ENCODE data around the gene AMBN.

AMBN gene

DNA sequence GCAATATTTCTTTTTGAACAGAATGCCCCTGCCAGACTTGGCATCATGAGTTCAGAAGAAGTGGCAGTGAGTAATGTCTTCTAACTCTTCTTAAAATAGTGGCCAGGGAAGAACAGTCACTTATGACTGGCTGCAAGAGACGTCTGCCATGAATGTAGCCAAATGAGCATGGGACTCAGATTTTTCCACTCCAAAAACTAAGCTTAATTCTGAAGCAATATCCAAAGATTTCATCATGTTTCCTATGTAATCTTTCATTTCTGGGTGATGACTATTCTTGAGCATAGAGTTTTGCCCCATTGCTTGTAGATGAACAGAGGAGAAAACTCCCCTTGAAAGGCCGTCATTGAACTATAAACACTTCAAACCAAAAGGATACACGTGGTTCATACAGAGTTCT, 11.8 kb downstream of the AMBN start:
- no peak for TF ChIP-seq TAF1 (IDR thresholded peaks at IDR 0.05; ENCODE audit: low read depth, low read length)
- no peak for TF ChIP-seq POLR2A (IDR thresholded peaks at IDR 0.05; ENCODE audit: low read depth, low read length)
- TF ChIP-seq SPI1 (IDR thresholded peaks at IDR 0.05; ENCODE audit: low read depth, low read length), result no peak
- TF ChIP-seq PAX5 (IDR thresholded peaks at IDR 0.05; ENCODE audit: insufficient read depth, low read length, severe bottlenecking), result no peak
- TF ChIP-seq POLR2AphosphoS5 (IDR thresholded peaks at IDR 0.05; ENCODE audit: low read depth, low read length), result no peak
- no peak for TF ChIP-seq POU2F2 (IDR thresholded peaks at IDR 0.05; ENCODE audit: low read depth, low read length)
- DNase-seq (ENCODE audit: insufficient read length, low spot score) (no peak), FAIRE-seq (no peak)

- no peak for TF ChIP-seq TAF1 (IDR thresholded peaks at IDR 0.05; ENCODE audit: low read depth, low read length)
- no peak for TF ChIP-seq SPI1 (IDR thresholded peaks at IDR 0.05; ENCODE audit: low read depth, low read length)
- no peak for TF ChIP-seq PAX5 (IDR thresholded peaks at IDR 0.05; ENCODE audit: insufficient read depth, low read length, severe bottlenecking)
- no peak for TF ChIP-seq POU2F2 (IDR thresholded peaks at IDR 0.05; ENCODE audit: low read depth, low read length)
- TF ChIP-seq POLR2A (IDR thresholded peaks at IDR 0.05; ENCODE audit: low read depth, low read length), result no peak
- TF ChIP-seq POLR2AphosphoS5 (IDR thresholded peaks at IDR 0.05; ENCODE audit: low read depth, low read length), result no peak
- no peak for DNase-seq (ENCODE audit: insufficient read length, low spot score)
- FAIRE-seq, result no peak
Observed at GRCh38 chr4:70606459-70606858, 14.4 kb downstream of the AMBN start.

GRCh38 chr4:70607334-70607853, 15.3 kb downstream of the AMBN start:
- DNase-seq (ENCODE audit: insufficient read length, low spot score), result no peak
- no peak for FAIRE-seq
- TF ChIP-seq SPI1 (IDR thresholded peaks at IDR 0.05; ENCODE audit: low read depth, low read length), result no peak
- no peak for TF ChIP-seq POU2F2 (IDR thresholded peaks at IDR 0.05; ENCODE audit: low read depth, low read length)
- no peak for TF ChIP-seq POLR2A (IDR thresholded peaks at IDR 0.05; ENCODE audit: low read depth, low read length)
- TF ChIP-seq POLR2AphosphoS5 (IDR thresholded peaks at IDR 0.05; ENCODE audit: low read depth, low read length), result no peak
- TF ChIP-seq PAX5 (IDR thresholded peaks at IDR 0.05; ENCODE audit: insufficient read depth, low read length, severe bottlenecking), result no peak
- no peak for TF ChIP-seq TAF1 (IDR thresholded peaks at IDR 0.05; ENCODE audit: low read depth, low read length)

- FAIRE-seq (no peak), DNase-seq (ENCODE audit: insufficient read length, low spot score) (no peak)
- TF ChIP-seq SPI1 (IDR thresholded peaks at IDR 0.05; ENCODE audit: low read depth, low read length) (no peak), POLR2A (IDR thresholded peaks at IDR 0.05; ENCODE audit: low read depth, low read length) (no peak), POLR2AphosphoS5 (IDR thresholded peaks at IDR 0.05; ENCODE audit: low read depth, low read length) (no peak), PAX5 (IDR thresholded peaks at IDR 0.05; ENCODE audit: insufficient read depth, low read length, severe bottlenecking) (no peak), TAF1 (IDR thresholded peaks at IDR 0.05; ENCODE audit: low read depth, low read length) (no peak), POU2F2 (IDR thresholded peaks at IDR 0.05; ENCODE audit: low read depth, low read length) (no peak)
Observed at GRCh38 chr4:70608324-70608723, 16.3 kb downstream of the AMBN start.

GRCh38 chr4:70613306-70614183, 21.5 kb downstream of the AMBN start:
- DNase-seq (ENCODE audit: insufficient read length, low spot score) (no peak), FAIRE-seq (peak; percentile 16)
- TF ChIP-seq PAX5 (IDR thresholded peaks at IDR 0.05; ENCODE audit: insufficient read depth, low read length, severe bottlenecking) (no peak), SPI1 (IDR thresholded peaks at IDR 0.05; ENCODE audit: low read depth, low read length) (no peak), POLR2A (IDR thresholded peaks at IDR 0.05; ENCODE audit: low read depth, low read length) (no peak), POU2F2 (IDR thresholded peaks at IDR 0.05; ENCODE audit: low read depth, low read length) (no peak), POLR2AphosphoS5 (IDR thresholded peaks at IDR 0.05; ENCODE audit: low read depth, low read length) (no peak), TAF1 (IDR thresholded peaks at IDR 0.05; ENCODE audit: low read depth, low read length) (no peak)

DNA sequence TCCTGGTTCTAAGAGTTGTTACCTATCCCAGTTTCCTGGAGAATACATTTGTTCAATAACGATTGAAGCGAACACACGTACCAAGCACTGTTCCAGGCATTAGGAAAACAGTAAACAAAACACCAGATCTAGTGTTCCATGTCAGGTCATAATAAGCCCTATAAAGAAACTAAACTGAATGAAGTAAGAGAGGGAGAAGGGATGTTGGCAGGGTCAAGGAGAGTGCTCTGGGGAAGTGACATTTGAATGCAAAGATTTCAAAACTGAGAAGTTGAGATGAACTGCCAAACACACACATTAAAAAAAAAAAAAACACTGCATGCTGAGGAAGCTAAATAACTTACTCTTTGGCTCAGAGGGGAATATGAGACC, 22.1 kb downstream of the AMBN start:
- no peak for TF ChIP-seq TAF1 (IDR thresholded peaks at IDR 0.05; ENCODE audit: low read depth, low read length)
- no peak for TF ChIP-seq POLR2A (IDR thresholded peaks at IDR 0.05; ENCODE audit: low read depth, low read length)
- no peak for TF ChIP-seq SPI1 (IDR thresholded peaks at IDR 0.05; ENCODE audit: low read depth, low read length)
- TF ChIP-seq POLR2AphosphoS5 (IDR thresholded peaks at IDR 0.05; ENCODE audit: low read depth, low read length), result no peak
- TF ChIP-seq PAX5 (IDR thresholded peaks at IDR 0.05; ENCODE audit: insufficient read depth, low read length, severe bottlenecking), result no peak
- TF ChIP-seq POU2F2 (IDR thresholded peaks at IDR 0.05; ENCODE audit: low read depth, low read length), result no peak
- DNase-seq (ENCODE audit: insufficient read length, low spot score), result no peak
- FAIRE-seq, result no peak

GRCh38 chr4:70619288-70619687, 27.2 kb downstream of the AMBN start:
- FAIRE-seq, result no peak
- TF ChIP-seq POLR2A (IDR thresholded peaks at IDR 0.05; ENCODE audit: low read depth, low read length), result no peak
- TF ChIP-seq PAX5 (IDR thresholded peaks at IDR 0.05; ENCODE audit: insufficient read depth, low read length, severe bottlenecking), result no peak
- TF ChIP-seq SPI1 (IDR thresholded peaks at IDR 0.05; ENCODE audit: low read depth, low read length), result no peak
- TF ChIP-seq TAF1 (IDR thresholded peaks at IDR 0.05; ENCODE audit: low read depth, low read length), result no peak
- TF ChIP-seq POU2F2 (IDR thresholded peaks at IDR 0.05; ENCODE audit: low read depth, low read length), result no peak
- no peak for TF ChIP-seq POLR2AphosphoS5 (IDR thresholded peaks at IDR 0.05; ENCODE audit: low read depth, low read length)
- no peak for DNase-seq (ENCODE audit: insufficient read length, low spot score)

GRCh38 chr4:70619778-70620177, 27.7 kb downstream of the AMBN start:
- FAIRE-seq (no peak), DNase-seq (ENCODE audit: insufficient read length, low spot score) (no peak)
- TF ChIP-seq POU2F2 (IDR thresholded peaks at IDR 0.05; ENCODE audit: low read depth, low read length) (no peak), TAF1 (IDR thresholded peaks at IDR 0.05; ENCODE audit: low read depth, low read length) (no peak), POLR2AphosphoS5 (IDR thresholded peaks at IDR 0.05; ENCODE audit: low read depth, low read length) (no peak), POLR2A (IDR thresholded peaks at IDR 0.05; ENCODE audit: low read depth, low read length) (no peak), SPI1 (IDR thresholded peaks at IDR 0.05; ENCODE audit: low read depth, low read length) (no peak), PAX5 (IDR thresholded peaks at IDR 0.05; ENCODE audit: insufficient read depth, low read length, severe bottlenecking) (no peak)

DNA sequence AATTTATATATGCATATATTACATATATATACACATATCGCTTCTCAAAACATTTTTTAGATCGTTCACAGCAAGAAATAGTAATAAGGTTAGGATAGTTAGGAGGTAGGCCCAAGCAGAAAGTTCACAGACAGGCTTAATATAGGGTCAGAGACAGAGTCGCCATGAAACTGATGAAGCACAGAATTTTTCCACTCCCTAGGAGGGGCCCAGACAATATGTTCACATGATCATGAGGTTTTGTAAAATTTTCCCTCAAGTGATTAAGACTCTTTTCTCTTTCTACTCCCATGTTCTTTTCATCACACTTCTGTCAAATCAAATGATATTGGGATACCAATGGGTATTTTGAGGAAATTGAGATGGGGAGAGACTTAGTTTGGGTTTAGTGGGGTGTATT, 31.3 kb downstream of the AMBN start:
- DNase-seq (ENCODE audit: insufficient read length, low spot score) (no peak), FAIRE-seq (no peak)
- TF ChIP-seq POLR2A (IDR thresholded peaks at IDR 0.05; ENCODE audit: low read depth, low read length), result no peak

All from GM12891 (cell line).